HG02798 (cell line): ENCODE results near the gene DRG2.

Experiments used
- ATAC-seq: cut with Tn5 transposase; IDR thresholded peaks from one replicate; pipeline ENCODE4 v1.9.1; 2021; ENCODE audit warnings: mild to moderate bottlenecking; ENCODE audit not compliant: unreplicated experiment, poor library complexity

Gene DRG2

GRCh38 chr17:18074566-18075272, 13.0 kb upstream of the DRG2 start:
- ATAC-seq, result no peak

- no peak for ATAC-seq
Measured at GRCh38 chr17:18076936-18077335, 10.8 kb upstream of the DRG2 start.

GRCh38 chr17:18079543-18079942, 8.2 kb upstream of the DRG2 start:
- no peak for ATAC-seq

DNA sequence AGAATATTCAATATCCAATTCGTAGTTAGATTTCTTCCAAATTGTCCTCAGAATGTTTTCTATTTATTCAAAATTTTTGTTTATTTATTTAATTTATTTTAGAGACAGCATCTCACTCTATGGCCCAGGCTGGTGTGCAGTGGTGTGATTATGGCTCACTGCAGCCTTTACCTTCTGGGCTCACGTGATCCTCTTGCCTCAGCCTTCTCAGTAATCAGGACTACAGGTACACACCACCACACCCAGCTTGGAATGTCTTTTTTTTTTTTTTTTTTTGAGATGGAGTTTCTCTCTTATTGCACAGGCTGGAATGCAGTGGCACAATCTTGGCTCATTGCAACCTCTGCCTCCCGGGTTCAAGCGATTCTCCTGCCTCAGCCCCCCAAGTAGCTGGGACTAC, 3.5 kb upstream of the DRG2 start:
- no peak for ATAC-seq

DNA sequence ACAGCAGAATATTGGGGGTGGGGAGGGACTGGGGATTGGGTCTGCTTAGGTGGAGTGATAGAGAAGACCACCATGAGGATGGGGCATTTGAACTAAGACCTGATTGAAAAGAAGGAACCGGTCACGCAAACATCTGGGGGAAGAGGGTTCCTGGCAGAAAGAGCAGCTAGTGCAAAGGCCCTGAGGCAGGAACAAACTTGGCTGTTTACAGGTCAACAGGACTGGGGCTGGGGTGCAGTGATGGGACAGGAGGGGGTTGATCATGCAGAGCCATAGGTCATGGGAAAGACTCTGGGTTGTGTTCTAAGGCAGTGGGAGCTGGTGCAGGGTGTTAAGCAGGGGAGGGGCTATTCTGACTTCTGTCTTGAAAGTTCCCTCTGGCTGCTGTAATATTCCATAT, 1.9 kb downstream of the DRG2 start:
- ATAC-seq, result no peak

GRCh38 chr17:18093616-18094408, 6.1 kb downstream of the DRG2 start:
- no peak for ATAC-seq

DNA sequence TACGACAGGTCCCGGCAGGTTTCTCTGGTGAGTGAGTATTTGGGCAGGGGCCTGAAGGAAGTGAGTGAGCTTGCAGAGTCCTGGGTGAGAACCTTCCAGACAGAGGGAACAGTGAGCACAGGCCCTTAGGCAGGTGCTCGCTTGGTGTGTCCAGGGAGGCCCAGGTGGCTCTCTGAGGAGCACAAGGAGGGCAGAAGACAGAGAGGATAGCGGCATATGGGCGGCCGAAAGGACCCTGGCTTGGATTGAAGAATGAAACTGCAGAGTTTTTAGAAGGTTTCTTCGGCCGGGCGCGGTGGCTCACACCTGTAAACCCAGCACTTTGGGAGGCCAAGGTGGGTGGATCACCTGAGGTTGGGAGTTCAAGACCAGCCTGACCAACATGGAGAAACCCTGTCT, 6.7 kb downstream of the DRG2 start:
- ATAC-seq, result no peak

DNA sequence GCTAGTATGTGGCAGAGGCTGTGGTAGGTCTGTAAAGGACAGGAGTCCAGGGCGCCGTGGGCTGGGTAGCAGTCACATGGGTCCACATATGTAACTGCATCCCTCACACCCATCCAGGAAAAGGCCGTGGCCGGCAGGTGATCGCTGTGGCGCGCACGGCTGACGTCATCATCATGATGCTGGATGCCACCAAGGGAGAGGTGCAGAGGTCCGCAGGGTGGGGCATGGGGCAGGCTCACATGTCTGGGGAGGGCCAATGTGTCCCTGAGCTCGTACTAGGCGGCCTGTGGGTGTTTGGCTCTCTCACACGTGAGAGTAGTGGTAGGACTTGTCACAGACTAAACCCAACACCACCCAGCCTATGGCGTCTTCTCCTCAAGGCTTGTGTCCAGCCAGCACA, 11.8 kb downstream of the DRG2 start:
- no peak for ATAC-seq

DNA sequence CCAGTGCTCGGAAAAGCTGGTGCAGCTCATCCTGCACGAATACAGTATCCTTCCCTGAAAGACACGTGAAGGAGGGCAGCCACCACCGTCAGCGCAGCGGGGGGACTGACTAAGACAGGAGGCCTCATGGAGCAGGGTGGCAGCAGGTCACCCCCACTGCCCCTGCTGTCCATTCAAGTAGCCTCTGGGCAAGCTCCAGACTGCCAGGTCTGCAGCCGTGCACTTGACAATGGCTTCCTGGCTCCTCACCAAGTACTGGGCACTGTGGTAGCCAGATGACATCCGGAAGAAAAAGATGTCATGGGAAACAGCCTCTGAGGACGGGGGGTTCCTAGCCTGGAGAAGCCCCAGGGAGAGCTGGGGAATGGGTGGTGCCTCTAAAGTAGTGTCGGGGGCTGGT, 12.9 kb downstream of the DRG2 start:
- ATAC-seq, result no peak

DNA sequence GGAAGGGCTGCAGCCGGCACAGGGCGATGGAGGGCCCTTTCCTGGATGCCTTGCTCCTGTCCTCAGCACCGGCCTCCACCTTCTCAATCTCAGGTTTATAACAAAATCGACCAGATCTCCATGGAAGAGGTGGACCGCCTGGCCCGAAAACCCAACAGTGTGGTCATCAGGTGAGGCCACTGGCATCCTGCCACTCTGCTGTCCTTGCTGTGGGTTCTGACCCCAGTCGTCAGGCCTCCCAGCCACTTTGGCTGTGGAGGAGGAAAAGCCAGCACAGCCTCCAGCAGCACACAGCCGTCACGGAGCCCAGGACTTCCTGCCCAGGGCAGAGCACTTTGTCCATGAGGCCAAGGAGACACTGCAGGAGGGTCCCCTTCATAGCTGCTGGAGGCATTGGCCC, 14.1 kb downstream of the DRG2 start:
- no peak for ATAC-seq

DNA sequence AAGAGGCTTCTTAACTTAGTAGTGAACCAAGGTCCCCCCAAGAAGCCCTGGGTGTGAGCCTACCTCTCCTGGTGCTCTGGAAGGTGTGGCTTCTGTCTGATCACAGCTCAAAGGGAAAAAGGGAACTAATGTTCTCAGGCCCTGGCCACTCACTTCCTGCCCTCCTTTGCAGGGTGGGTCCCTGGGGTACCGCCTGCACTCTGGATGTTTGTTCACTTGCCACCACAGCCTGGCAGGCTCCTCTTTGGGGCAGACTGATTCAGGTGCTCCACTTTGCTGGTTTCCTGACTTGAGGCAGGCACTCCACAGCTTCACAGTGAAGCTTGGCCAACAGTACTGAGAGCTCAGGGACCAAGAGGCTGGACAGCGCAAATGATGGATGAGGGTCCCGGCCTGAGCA, 14.9 kb downstream of the DRG2 start:
- ATAC-seq, result no peak

GRCh38 chr17:18105027-18105426, 17.3 kb downstream of the DRG2 start:
- ATAC-seq, result no peak

DNA sequence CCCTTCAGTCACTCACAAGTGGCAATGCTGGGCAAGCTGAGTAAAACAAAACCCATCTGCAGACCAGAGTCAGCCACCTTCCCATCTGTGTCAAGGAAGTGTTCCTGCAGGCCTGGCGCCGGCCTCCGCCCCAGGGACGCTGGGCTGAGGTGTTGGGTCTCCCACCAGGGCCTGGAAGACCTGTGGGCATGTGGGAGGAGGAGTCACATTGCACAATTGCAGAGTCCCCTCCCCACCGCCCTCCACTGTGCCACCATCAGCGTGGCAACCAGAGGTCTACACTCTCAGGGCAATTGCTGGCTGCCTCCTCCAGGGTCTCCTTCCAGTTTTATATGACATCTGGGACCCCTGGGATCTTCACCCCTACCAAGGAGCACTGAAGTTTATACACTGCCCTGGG, 17.8 kb downstream of the DRG2 start:
- no peak for ATAC-seq

DNA sequence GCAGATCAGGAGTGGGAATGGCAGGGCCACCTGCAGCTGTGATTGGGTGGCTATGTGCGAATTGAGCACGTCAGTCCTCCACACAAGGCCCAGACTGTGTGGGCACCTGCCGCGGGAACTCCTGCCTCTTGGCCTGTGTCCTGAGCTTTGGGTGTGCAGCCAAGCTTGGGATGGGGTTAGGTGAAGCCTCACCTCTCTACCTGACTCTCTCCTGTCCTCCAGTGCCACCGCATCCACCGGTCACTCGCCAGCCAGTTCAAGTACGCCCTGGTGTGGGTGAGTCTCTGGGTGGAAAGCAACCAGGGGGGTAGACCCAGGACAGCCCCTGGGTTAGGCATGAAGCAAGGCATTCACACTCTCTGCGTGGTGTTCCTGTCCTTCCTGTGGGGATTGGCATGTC, 18.5 kb downstream of the DRG2 start:
- ATAC-seq, result no peak

GRCh38 chr17:18107061-18107790, 19.5 kb downstream of the DRG2 start:
- ATAC-seq, result no peak

DNA sequence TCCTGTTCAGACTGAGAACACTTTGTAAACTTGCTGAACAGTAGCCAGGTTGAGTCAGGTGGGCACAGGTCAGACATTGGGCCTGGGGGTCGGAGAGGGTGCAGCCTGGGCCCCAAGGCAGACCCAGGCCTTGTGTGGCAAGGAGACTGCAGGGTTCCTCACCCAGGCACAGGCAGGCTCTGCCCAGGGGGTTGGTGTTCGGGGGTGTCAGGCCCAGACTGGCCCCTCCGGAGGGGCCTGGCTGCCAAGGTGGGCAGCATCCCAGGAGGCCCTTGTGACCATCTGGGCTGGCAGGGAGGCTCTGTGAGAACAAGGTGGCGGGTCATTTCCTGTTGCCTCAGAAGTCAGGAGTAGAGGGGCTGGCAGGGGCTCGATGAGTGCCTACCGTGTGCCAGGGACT, 20.2 kb downstream of the DRG2 start:
- ATAC-seq, result no peak

DNA sequence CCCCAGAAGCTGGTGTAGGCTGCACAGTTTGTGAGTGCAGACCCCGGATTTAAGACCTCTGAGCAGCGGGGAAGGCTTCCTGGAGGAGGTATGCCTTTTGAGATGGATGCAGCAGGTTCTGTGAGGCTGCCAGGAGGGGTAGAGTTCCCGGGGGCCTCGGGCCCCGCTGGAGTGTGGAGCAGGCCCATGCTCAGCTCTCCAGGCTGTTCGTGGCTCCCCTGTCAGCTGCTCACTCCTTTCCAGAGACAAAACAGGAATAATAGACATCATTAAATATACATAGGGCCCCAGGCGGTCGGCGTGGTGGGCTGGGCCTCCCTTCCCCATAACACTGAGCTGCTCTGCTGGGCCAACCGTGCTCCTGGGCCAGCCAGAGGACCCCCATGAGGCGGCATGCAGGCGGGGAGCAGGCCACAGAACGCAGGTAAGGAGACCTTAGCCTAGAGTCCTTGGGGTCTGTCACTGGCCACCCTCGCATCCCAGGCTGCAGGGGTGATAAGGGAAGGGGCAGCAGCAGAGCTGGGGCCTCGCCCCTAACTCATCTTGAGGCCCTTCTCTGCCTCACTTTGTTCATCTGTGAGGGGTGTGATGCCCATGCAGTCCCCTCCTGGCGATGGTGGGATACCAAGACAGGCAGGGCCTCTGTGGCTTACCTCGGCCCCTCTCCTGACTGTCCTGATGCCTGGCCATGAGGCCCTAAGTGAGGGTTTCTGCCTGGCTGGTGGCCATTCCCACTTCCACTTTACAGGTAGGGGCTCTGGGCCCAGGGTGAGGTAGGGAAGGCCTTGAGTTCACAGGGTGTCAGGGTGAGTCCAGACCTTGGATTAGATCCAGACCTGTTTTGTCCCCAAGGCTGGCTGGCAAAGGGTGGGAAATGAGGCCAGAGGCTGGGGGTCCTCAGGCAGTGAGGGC, 20.9 kb downstream of the DRG2 start, which contains the start of gene MYO15A:
Gene MYO15A, plus strand, starts transcription at position 356 of the 912 bp plus-strand sequence. CDS start 10,045 bp downstream, outside the sequence.
- no peak for ATAC-seq

- ATAC-seq, result no peak
Measured at GRCh38 chr17:18109935-18110485, 22.3 kb downstream of the DRG2 start.

- no peak for ATAC-seq
Measured at GRCh38 chr17:18110636-18111145, 22.9 kb downstream of the DRG2 start.
